Right cardiac atrium (tissue), 5 donors: ENCODE results near the gene ADAMTS14. TPM values are rescaled to one million over a fixed set of nuclear protein-coding genes. Genes with fewer than 3 reads are reported as not detected.
A peak's percentile ranks its signal among the peaks of the same experiment; 100 is the strongest.

ENCODE experiments used
- ATAC-seq, 2 donors: fragments of 200-7000 bp; cut with Tn5 transposase; one replicate each; pipeline versions ENCODE4 v1.8.0 to v1.9.1; 2020; ENCODE audit warnings: moderate library complexity in 2 of 2, mild to moderate bottlenecking in 1 of 2
- DNase-seq, 3 donors: peaks; one replicate each; pipeline ENCODE4 v3.0.0-alpha.2; 2020
- H3K27ac ChIP-seq: one replicate; pipeline ENCODE4 v1.5.1; 2013; ENCODE audit warnings: mild to moderate bottlenecking, low read length, control low read depth, moderate library complexity
- H3K27me3 ChIP-seq: one replicate; pipeline ENCODE4 v1.6.1; 2013; ENCODE audit not compliant: control insufficient read depth, insufficient read depth
- H3K4me1 ChIP-seq: one replicate; pipeline ENCODE4 v1.6.1; 2013; ENCODE audit warnings: low read length; ENCODE audit not compliant: control insufficient read depth, insufficient read depth
- H3K4me3 ChIP-seq: one replicate; pipeline ENCODE4 v1.5.1; 2013; ENCODE audit warnings: low read length, control low read depth
- H3K9me3 ChIP-seq: one replicate; pipeline ENCODE4 v1.6.1; 2013; ENCODE audit warnings: low read length; ENCODE audit not compliant: control insufficient read depth
- WGBS: extraction: QIAGEN DNeasy Blood & Tissue Kit; methylation state at CpG from one replicate; pipeline ENCODE4 v1.1.7; 2013; 5-methylcytosine and 5-hydroxymethylcytosine counted together
- intact Hi-C, 4 donors: fragments of 100-400 bp; cut with DNase I; formaldehyde crosslinking; loops; one replicate each; pipeline versions ENCODE4 v1.11.0 to v1.14.0; 2022 to 2023
- polyA plus RNA-seq: library from polyadenylated mRNA; stranded (reverse); fragments of 200-250 nt; gene quantifications from one replicate; pipeline ENCODE4 v1.2.3, GENCODE V29; 2013
- total RNA-seq, 4 donors: library from RNA; stranded (reverse); fragmentation: NEBNext Ultra II Directional; extraction: Animal tissue kit (Norgen Biotek cat#: 25700); gene quantifications; one replicate each; pipeline ENCODE4 v1.2.1, GENCODE V29; 2021
- donor health status: healthy with polysubstance abuse.
- donor health status: DM: no; HTN: yes; CAD: no.
- donor health status: DM: no; HTN: no; CAD: no.
- donor health status: DM: no; HTN: yes; CAD: no; lungs with severe emphysema.
- donor health status: DM: yes; HTN: yes; CAD: no.

The ADAMTS14 gene
- total and polyA plus RNA-seq, 5 donors = 0.03 to 0.36 (median 0.14) TPM

- Histone ChIP-seq H3K27ac (no peak overlapping the region), H3K27me3 (no peaks in the 10 kb centered on the region), H3K9me3 (no peaks in the 10 kb centered on the region), H3K4me3 (no peak overlapping the region), H3K4me1 (no peaks in the 10 kb centered on the region)
- ATAC-seq (no peak), DNase-seq (no peak)
- intact Hi-C loops = no loop called here
- 92% methylated on average over 3 of the region's 3 CpGs for WGBS
Measured at GRCh38 chr10:70684374-70684773, 12.1 kb downstream of the ADAMTS14 start.

DNA sequence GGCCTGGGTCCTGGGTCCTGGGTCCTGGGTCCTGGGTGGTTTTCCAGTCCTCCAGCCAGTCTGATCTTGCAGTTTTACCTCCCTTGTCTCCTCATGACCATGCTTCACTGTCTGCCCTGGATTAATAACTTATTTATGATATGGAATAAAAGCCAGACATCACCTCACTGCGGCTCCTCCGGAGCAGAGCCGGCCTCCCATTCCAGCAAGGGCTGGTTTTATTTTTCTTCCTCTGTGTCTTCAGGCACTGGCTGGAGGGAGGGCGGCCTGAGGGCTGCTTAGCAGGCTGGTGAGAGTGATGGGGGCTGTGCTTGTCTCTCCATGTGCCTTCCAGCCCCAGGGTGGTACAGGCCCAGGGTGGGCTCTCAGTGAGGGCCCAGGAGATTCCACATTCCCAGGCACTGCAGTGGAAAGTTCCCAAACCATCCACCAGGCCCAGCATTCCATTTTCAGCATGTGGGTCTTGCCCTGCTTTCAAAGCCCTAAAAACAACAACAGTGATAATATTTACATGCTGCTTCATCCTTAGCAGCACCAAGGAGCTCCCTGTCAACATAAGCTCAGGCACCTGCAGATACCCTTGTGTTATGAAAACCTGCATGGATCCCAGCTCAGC, 12.6 kb downstream of the ADAMTS14 start:
- Histone ChIP-seq H3K27ac (no peak overlapping the region), H3K27me3 (no peaks in the 10 kb centered on the region), H3K4me3 (no peak overlapping the region), H3K9me3 (no peaks in the 10 kb centered on the region), H3K4me1 (no peaks in the 10 kb centered on the region)
- intact Hi-C loops = no loop called here
- no peak for DNase-seq
- WGBS = 93% methylated on average over 4 of the region's 4 CpGs
- no peak for ATAC-seq

- Histone ChIP-seq H3K9me3 (no peaks in the 10 kb centered on the region), H3K27me3 (no peaks in the 10 kb centered on the region), H3K4me1 (no peaks in the 10 kb centered on the region), H3K27ac (no peak overlapping the region), H3K4me3 (no peak overlapping the region)
- ATAC-seq (no peak), DNase-seq (no peak)
- intact Hi-C loops = no loop called here
- WGBS = 79% methylated on average over 8 of the region's 8 CpGs
Measured at GRCh38 chr10:70685455-70685911, 13.2 kb downstream of the ADAMTS14 start.

GRCh38 chr10:70688828-70689227, 16.5 kb downstream of the ADAMTS14 start:
- DNase-seq = no peak
- H3K27me3 ChIP-seq = no peaks in the 10 kb centered on the region
- H3K4me1 ChIP-seq = no peaks in the 10 kb centered on the region
- ATAC-seq = no peak
- H3K27ac ChIP-seq = no peak overlapping the region
- 20% methylated on average over 1 of the region's 9 CpGs for WGBS
- intact Hi-C loops = no loop called here
- H3K4me3 ChIP-seq = no peak overlapping the region
- H3K9me3 ChIP-seq = no peaks in the 10 kb centered on the region

DNA sequence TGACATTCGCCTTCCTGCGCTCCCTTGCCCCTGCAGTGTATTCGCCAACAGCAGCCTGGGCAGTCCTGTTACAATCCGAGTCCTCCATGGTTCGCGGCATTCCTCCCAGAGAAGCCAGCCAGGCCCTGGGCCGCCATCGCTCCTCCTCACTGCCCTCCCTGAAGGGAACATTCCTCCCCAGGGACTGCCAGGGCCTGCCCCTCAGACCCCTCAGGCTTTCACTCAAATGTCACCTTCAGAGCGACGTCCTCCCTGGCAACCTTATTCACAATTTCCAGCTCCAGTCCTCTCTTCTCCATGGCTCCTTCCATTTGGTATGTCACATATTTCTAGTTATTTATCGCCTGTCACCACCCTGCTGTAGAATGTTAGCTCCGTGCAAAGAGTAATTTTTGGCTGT, 17.4 kb downstream of the ADAMTS14 start:
- ATAC-seq (no peak), DNase-seq (no peak)
- intact Hi-C loops = no loop called here
- Histone ChIP-seq H3K9me3 (no peaks in the 10 kb centered on the region), H3K4me3 (no peak overlapping the region), H3K4me1 (no peaks in the 10 kb centered on the region), H3K27ac (no peak overlapping the region), H3K27me3 (no peaks in the 10 kb centered on the region)
- no CpG with 5 or more reads among the region's 12 CpGs for WGBS

- Histone ChIP-seq H3K4me1 (no peaks in the 10 kb centered on the region), H3K27ac (no peak overlapping the region), H3K4me3 (no peak overlapping the region), H3K9me3 (no peaks in the 10 kb centered on the region), H3K27me3 (no peaks in the 10 kb centered on the region)
- DNase-seq (no peak), ATAC-seq (peak; percentile 23 to 69)
- no CpG with 5 or more reads among the region's 11 CpGs for WGBS
- intact Hi-C loops = no loop called here
Measured at GRCh38 chr10:70690589-70690988, 18.3 kb downstream of the ADAMTS14 start.

DNA sequence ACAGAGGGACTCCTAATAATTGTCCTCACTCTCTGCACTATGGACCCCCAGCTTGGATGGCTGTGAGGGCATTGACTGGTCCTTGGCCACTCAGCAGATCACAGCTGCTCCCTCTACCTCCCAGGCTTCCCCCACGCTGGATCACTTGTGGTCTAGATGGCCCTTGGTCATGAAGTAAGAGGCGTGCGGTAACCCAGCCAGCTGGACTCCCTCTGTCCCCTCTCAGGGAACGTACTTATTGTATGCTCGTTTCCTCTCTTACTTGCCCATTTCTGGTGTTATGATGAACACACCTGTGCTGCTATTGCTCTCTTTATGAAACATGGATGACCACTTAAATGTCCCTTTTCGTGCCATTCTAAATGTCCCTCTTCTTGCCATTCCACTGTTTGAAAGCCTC, 19.3 kb downstream of the ADAMTS14 start:
- intact Hi-C loops = no loop called here
- 56% methylated on average over 6 of the region's 6 CpGs for WGBS
- Histone ChIP-seq H3K4me1 (no peaks in the 10 kb centered on the region), H3K27ac (no peak overlapping the region), H3K27me3 (no peaks in the 10 kb centered on the region), H3K4me3 (no peak overlapping the region), H3K9me3 (no peaks in the 10 kb centered on the region)
- DNase-seq = no peak
- no peak for ATAC-seq

DNA sequence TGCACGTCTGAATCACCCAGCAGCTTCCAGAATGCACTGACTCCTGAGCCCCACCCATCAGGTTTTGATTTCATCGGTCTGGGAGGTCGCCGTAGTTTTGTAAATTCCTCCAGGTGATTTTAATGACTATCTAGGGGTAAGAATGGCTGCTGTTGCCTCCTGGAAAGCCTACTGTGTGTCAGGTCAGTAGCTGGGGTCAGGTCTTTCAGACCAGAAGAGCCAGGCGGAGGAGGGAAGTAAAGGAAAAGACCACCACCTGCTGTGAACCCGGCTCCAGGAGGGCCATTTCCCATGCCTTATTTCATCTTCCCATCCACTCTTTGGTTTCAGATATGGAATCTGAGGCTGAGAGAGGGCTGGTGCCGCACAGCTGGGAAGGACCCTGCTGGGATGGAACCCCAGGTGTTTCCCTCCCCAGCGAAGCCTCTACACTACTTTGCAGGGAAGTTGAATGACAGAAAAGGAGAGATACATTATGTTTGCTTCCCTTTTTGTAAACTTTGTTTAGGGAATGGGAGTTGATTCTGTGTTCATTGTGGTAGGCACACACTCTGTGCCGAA, 19.8 kb downstream of the ADAMTS14 start:
- WGBS = 73% methylated on average over 9 of the region's 9 CpGs
- no peaks in the 10 kb centered on the region for H3K27me3 ChIP-seq
- DNase-seq (no peak), ATAC-seq (no peak)
- no peaks in the 10 kb centered on the region for H3K4me1 ChIP-seq
- H3K4me3 ChIP-seq = no peak overlapping the region
- intact Hi-C loops = no loop called here
- H3K27ac ChIP-seq = no peak overlapping the region
- no peaks in the 10 kb centered on the region for H3K9me3 ChIP-seq

DNA sequence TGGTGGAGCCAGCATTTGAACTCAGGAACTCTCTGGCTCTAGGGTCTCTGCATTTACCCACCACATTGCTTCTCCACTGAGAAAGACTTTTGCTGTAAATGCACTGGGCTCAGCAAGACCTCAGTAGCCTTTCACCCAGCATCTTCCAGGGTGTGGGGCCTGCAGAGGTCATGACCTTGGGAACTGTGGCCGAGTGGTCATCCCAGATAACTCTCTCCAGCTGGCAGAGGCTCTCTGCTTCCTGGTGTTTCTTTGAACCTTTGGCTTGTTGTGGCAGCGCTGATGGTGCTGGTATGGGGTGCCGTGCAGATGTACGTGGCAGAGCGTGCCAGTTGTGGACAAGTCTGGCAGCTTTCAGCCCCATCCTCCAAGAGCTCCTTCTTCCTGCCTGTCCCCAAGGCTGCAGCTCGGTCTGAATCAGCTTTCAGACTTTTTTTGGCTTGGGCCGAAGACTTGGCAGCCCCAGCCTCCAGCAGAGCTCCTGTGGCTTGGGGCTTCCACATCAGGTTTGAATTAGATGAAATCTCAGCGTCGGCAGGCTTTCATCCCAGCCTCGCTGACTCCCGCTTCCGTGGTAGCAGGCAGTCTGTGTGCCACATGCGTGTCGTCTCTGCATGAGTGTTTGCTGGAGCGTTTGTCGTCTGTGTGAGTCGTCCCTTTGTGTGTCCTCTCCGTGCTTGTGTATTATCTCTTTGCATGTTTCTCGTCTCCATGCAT, 21.5 kb downstream of the ADAMTS14 start:
- WGBS = 57% methylated on average over 19 of the region's 19 CpGs
- intact Hi-C loops = no loop called here
- DNase-seq = peak in 2 of 3 donors; percentile 67 to 73
- ATAC-seq = peak; percentile 33 to 68
- H3K27me3 ChIP-seq = no peaks in the 10 kb centered on the region
- no peak overlapping the region for H3K27ac ChIP-seq
- no peaks in the 10 kb centered on the region for H3K9me3 ChIP-seq
- H3K4me3 ChIP-seq = no peak overlapping the region
- no peaks in the 10 kb centered on the region for H3K4me1 ChIP-seq

GRCh38 chr10:70694418-70695141, 22.3 kb downstream of the ADAMTS14 start:
- no peak overlapping the region for H3K27ac ChIP-seq

More at GRCh38 chr10:70694418-70695141, 22.3 kb downstream of the ADAMTS14 start:
- Histone ChIP-seq H3K27me3 (no peaks in the 10 kb centered on the region), H3K4me3 (no peak overlapping the region), H3K9me3 (no peaks in the 10 kb centered on the region), H3K4me1 (no peaks in the 10 kb centered on the region)
- WGBS = 60% methylated on average over 6 of the region's 6 CpGs
- intact Hi-C loops = no loop called here
- ATAC-seq (peak in 1 of 2 donors; percentile 47), DNase-seq (no peak)
